ENCODE results near the gene CCDC178.

Gene CCDC178

GRCh38 chr18:32907648-32908423 is 532.7 kb downstream of the CCDC178 start:
- Histone ChIP-seq H3K27me3 (ENCODE audit: insufficient read depth, low read length, poor library complexity) (no peaks in the 10 kb centered on the region), H2BK5ac (ENCODE audit: low read length) (no peak overlapping the region), H3K9ac (ENCODE audit: low read length) (no peak overlapping the region), H3K27ac (ENCODE audit: low read depth, low read length) (no peak overlapping the region), H3K79me1 (ENCODE audit: low read length) (no peaks in the 10 kb centered on the region), H3K4ac (ENCODE audit: low read depth, low read length) (no peak overlapping the region), H2BK120ac (ENCODE audit: low read depth, low read length) (no peak overlapping the region), H4K5ac (ENCODE audit: low read length) (no peak overlapping the region), H4K8ac (ENCODE audit: low read depth, low read length) (no peak overlapping the region), H3K56ac (ENCODE audit: low read length) (no peak overlapping the region), H3K36me3 (ENCODE audit: control insufficient read depth, insufficient read depth, low read length) (no peaks in the 10 kb centered on the region), H3K18ac (ENCODE audit: low read length) (no peak overlapping the region), H3K4me2 (ENCODE audit: low read length) (no peak overlapping the region), H3K79me2 (ENCODE audit: control insufficient read depth, insufficient read depth, low read length) (no peaks in the 10 kb centered on the region), H3K4me1 (ENCODE audit: control insufficient read depth, low read depth, low read length) (no peaks in the 10 kb centered on the region), H3K23ac (ENCODE audit: low read length) (no peak overlapping the region), H2AK5ac (ENCODE audit: low read length) (no peak overlapping the region), H2BK15ac (replicated peaks; ENCODE audit: low read depth) (no peak overlapping the region), H3K4me3 (ENCODE audit: low read length) (no peak overlapping the region)
- no peak for DNase-seq
- no CpG with 5 or more reads among the region's 12 CpGs for WGBS (ENCODE audit: extremely low coverage, insufficient coverage, low lambda C conversion rate)

GRCh38 chr18:32907311-32907585 is 533.3 kb downstream of the CCDC178 start:
- no peak overlapping the region for H3K9ac ChIP-seq (ENCODE audit: low read length)
- H2BK5ac ChIP-seq (ENCODE audit: low read length) = no peak overlapping the region
- no peaks in the 10 kb centered on the region for H3K36me3 ChIP-seq (ENCODE audit: control insufficient read depth, insufficient read depth, low read length)
- no peaks in the 10 kb centered on the region for H3K27me3 ChIP-seq (ENCODE audit: insufficient read depth, low read length, poor library complexity)
- H3K4me3 ChIP-seq (ENCODE audit: low read length) = no peak overlapping the region
- no peak overlapping the region for H3K18ac ChIP-seq (ENCODE audit: low read length)
- H2AK5ac ChIP-seq (ENCODE audit: low read length) = no peak overlapping the region
- no peaks in the 10 kb centered on the region for H3K79me2 ChIP-seq (ENCODE audit: control insufficient read depth, insufficient read depth, low read length)
- no peak overlapping the region for H3K56ac ChIP-seq (ENCODE audit: low read length)
- no peak overlapping the region for H4K5ac ChIP-seq (ENCODE audit: low read length)
- H3K4me1 ChIP-seq (ENCODE audit: control insufficient read depth, low read depth, low read length) = no peaks in the 10 kb centered on the region
- no peak overlapping the region for H2BK120ac ChIP-seq (ENCODE audit: low read depth, low read length)
- H3K79me1 ChIP-seq (ENCODE audit: low read length) = no peaks in the 10 kb centered on the region
- no peak overlapping the region for H3K27ac ChIP-seq (ENCODE audit: low read depth, low read length)
- DNase-seq = no peak
- H3K4ac ChIP-seq (ENCODE audit: low read depth, low read length) = no peak overlapping the region
- no peak overlapping the region for H2BK15ac ChIP-seq (replicated peaks; ENCODE audit: low read depth)
- no peak overlapping the region for H3K23ac ChIP-seq (ENCODE audit: low read length)
- no peak overlapping the region for H4K8ac ChIP-seq (ENCODE audit: low read depth, low read length)
- H3K4me2 ChIP-seq (ENCODE audit: low read length) = no peak overlapping the region
- WGBS (ENCODE audit: extremely low coverage, insufficient coverage, low lambda C conversion rate) = no CpG with 5 or more reads among the region's 3 CpGs

- no peaks in the 10 kb centered on the region for H3K27me3 ChIP-seq (ENCODE audit: insufficient read depth, low read length, poor library complexity)
- no peak overlapping the region for H3K9ac ChIP-seq (ENCODE audit: low read length)
- no peak overlapping the region for H3K18ac ChIP-seq (ENCODE audit: low read length)
- H3K36me3 ChIP-seq (ENCODE audit: control insufficient read depth, insufficient read depth, low read length) = no peaks in the 10 kb centered on the region
- no peak overlapping the region for H3K23ac ChIP-seq (ENCODE audit: low read length)
- no peak overlapping the region for H2AK5ac ChIP-seq (ENCODE audit: low read length)
- peak; percentile 2 for DNase-seq
- no peaks in the 10 kb centered on the region for H3K4me1 ChIP-seq (ENCODE audit: control insufficient read depth, low read depth, low read length)
- no peak overlapping the region for H3K4me2 ChIP-seq (ENCODE audit: low read length)
- H4K5ac ChIP-seq (ENCODE audit: low read length) = no peak overlapping the region
- H3K27ac ChIP-seq (ENCODE audit: low read depth, low read length) = no peak overlapping the region
- H3K56ac ChIP-seq (ENCODE audit: low read length) = no peak overlapping the region
- no peak overlapping the region for H2BK15ac ChIP-seq (replicated peaks; ENCODE audit: low read depth)
- WGBS (ENCODE audit: extremely low coverage, insufficient coverage, low lambda C conversion rate) = no CpG with 5 or more reads among the region's 10 CpGs
- no peak overlapping the region for H2BK5ac ChIP-seq (ENCODE audit: low read length)
- H2BK120ac ChIP-seq (ENCODE audit: low read depth, low read length) = no peak overlapping the region
- H4K8ac ChIP-seq (ENCODE audit: low read depth, low read length) = no peak overlapping the region
- H3K79me2 ChIP-seq (ENCODE audit: control insufficient read depth, insufficient read depth, low read length) = no peaks in the 10 kb centered on the region
- no peak overlapping the region for H3K4ac ChIP-seq (ENCODE audit: low read depth, low read length)
- H3K79me1 ChIP-seq (ENCODE audit: low read length) = no peaks in the 10 kb centered on the region
- H3K4me3 ChIP-seq (ENCODE audit: low read length) = no peak overlapping the region
Measured at GRCh38 chr18:32906506-32907310, 533.8 kb downstream of the CCDC178 start.

- no peak overlapping the region for H3K27ac ChIP-seq (ENCODE audit: low read depth, low read length)
- H3K27me3 ChIP-seq (ENCODE audit: insufficient read depth, low read length, poor library complexity) = no peaks in the 10 kb centered on the region
- no peak overlapping the region for H3K23ac ChIP-seq (ENCODE audit: low read length)
- no peak overlapping the region for H4K5ac ChIP-seq (ENCODE audit: low read length)
- H2BK5ac ChIP-seq (ENCODE audit: low read length) = no peak overlapping the region
- H4K8ac ChIP-seq (ENCODE audit: low read depth, low read length) = no peak overlapping the region
- no peak overlapping the region for H3K9ac ChIP-seq (ENCODE audit: low read length)
- H3K4me2 ChIP-seq (ENCODE audit: low read length) = no peak overlapping the region
- H2AK5ac ChIP-seq (ENCODE audit: low read length) = no peak overlapping the region
- H2BK120ac ChIP-seq (ENCODE audit: low read depth, low read length) = no peak overlapping the region
- no peak overlapping the region for H2BK15ac ChIP-seq (replicated peaks; ENCODE audit: low read depth)
- no CpG with 5 or more reads among the region's 5 CpGs for WGBS (ENCODE audit: extremely low coverage, insufficient coverage, low lambda C conversion rate)
- no peaks in the 10 kb centered on the region for H3K36me3 ChIP-seq (ENCODE audit: control insufficient read depth, insufficient read depth, low read length)
- no peak overlapping the region for H3K56ac ChIP-seq (ENCODE audit: low read length)
- DNase-seq = no peak
- H3K79me1 ChIP-seq (ENCODE audit: low read length) = no peaks in the 10 kb centered on the region
- H3K4ac ChIP-seq (ENCODE audit: low read depth, low read length) = no peak overlapping the region
- H3K4me3 ChIP-seq (ENCODE audit: low read length) = no peak overlapping the region
- no peaks in the 10 kb centered on the region for H3K4me1 ChIP-seq (ENCODE audit: control insufficient read depth, low read depth, low read length)
- H3K79me2 ChIP-seq (ENCODE audit: control insufficient read depth, insufficient read depth, low read length) = no peaks in the 10 kb centered on the region
- no peak overlapping the region for H3K18ac ChIP-seq (ENCODE audit: low read length)
Measured at GRCh38 chr18:32905651-32906050, 534.9 kb downstream of the CCDC178 start.

- Histone ChIP-seq H3K79me2 (ENCODE audit: control insufficient read depth, insufficient read depth, low read length) (no peaks in the 10 kb centered on the region), H4K5ac (ENCODE audit: low read length) (no peak overlapping the region), H3K23ac (ENCODE audit: low read length) (no peak overlapping the region), H2BK15ac (replicated peaks; ENCODE audit: low read depth) (no peak overlapping the region), H3K4me3 (ENCODE audit: low read length) (no peak overlapping the region), H3K36me3 (ENCODE audit: control insufficient read depth, insufficient read depth, low read length) (no peaks in the 10 kb centered on the region), H3K9ac (ENCODE audit: low read length) (no peak overlapping the region), H4K8ac (ENCODE audit: low read depth, low read length) (no peak overlapping the region), H3K79me1 (ENCODE audit: low read length) (no peaks in the 10 kb centered on the region), H3K27me3 (ENCODE audit: insufficient read depth, low read length, poor library complexity) (no peaks in the 10 kb centered on the region), H2BK120ac (ENCODE audit: low read depth, low read length) (no peak overlapping the region), H3K18ac (ENCODE audit: low read length) (no peak overlapping the region), H2AK5ac (ENCODE audit: low read length) (no peak overlapping the region), H3K4me1 (ENCODE audit: control insufficient read depth, low read depth, low read length) (no peaks in the 10 kb centered on the region), H2BK5ac (ENCODE audit: low read length) (no peak overlapping the region), H3K4me2 (ENCODE audit: low read length) (no peak overlapping the region), H3K56ac (ENCODE audit: low read length) (no peak overlapping the region), H3K4ac (ENCODE audit: low read depth, low read length) (no peak overlapping the region), H3K27ac (ENCODE audit: low read depth, low read length) (no peak overlapping the region)
- WGBS (ENCODE audit: extremely low coverage, insufficient coverage, low lambda C conversion rate) = no CpG with 5 or more reads among the region's 3 CpGs
- no peak for DNase-seq
Measured at GRCh38 chr18:32902568-32903330, 537.8 kb downstream of the CCDC178 start.
